Measurements from ENCODE around the gene MRPS7.
A peak's percentile ranks its signal among the peaks of the same experiment; 100 is the strongest.
"Not testable (repeated sequence)": the region's sequence is repeated elsewhere in the genome, so short reads cannot be mapped to it uniquely, and the experiment has no call there.

Gene MRPS7

GRCh38 chr17:75271955-75272847, 10.5 kb downstream of the MRPS7 start:
- ATAC-seq: no peak

- ATAC-seq: no peak
Observed at GRCh38 chr17:75272848-75273184, 11.1 kb downstream of the MRPS7 start.

- no peak for ATAC-seq
Observed at GRCh38 chr17:75273977-75274708, 12.5 kb downstream of the MRPS7 start.

GRCh38 chr17:75277664-75278071, 16.0 kb downstream of the MRPS7 start:
- no peak for ATAC-seq

GRCh38 chr17:75280189-75280588, 18.5 kb downstream of the MRPS7 start:
- ATAC-seq: not testable (repeated sequence)

GRCh38 chr17:75285123-75285522, 23.4 kb downstream of the MRPS7 start:
- ATAC-seq: no peak

GRCh38 chr17:75287221-75287620, 25.5 kb downstream of the MRPS7 start:
- ATAC-seq: no peak

GRCh38 chr17:75288359-75288758, 26.7 kb downstream of the MRPS7 start:
- ATAC-seq: no peak

- peak; percentile 9 to 14 for ATAC-seq
Observed at GRCh38 chr17:75288770-75289114, 27.1 kb downstream of the MRPS7 start.

- ATAC-seq: peak; percentile 95 to 96
Observed at GRCh38 chr17:75289115-75289831, 27.6 kb downstream of the MRPS7 start, which contains the start of gene SLC25A19. Gene SLC25A19, minus strand, starts transcription at chr17:75289433. Its CDS starts 2,669 bp downstream, at chr17:75286764.

- peak; percentile 18 to 24 for ATAC-seq
Observed at GRCh38 chr17:75289832-75290337, 28.2 kb downstream of the MRPS7 start.

GRCh38 chr17:75292810-75293448, 31.2 kb downstream of the MRPS7 start:
- not testable (repeated sequence) for ATAC-seq

GRCh38 chr17:75295201-75296158, 33.8 kb downstream of the MRPS7 start:
- peak; percentile 70 to 73 for ATAC-seq

GRCh38 chr17:75300280-75300679, 38.6 kb downstream of the MRPS7 start:
- no peak for ATAC-seq

- ATAC-seq: no peak
Observed at GRCh38 chr17:75301049-75301448, 39.4 kb downstream of the MRPS7 start.

GRCh38 chr17:75301502-75302206, 40.0 kb downstream of the MRPS7 start:
- no peak for ATAC-seq

- no peak for ATAC-seq
Observed at GRCh38 chr17:75307957-75308731, 46.5 kb downstream of the MRPS7 start.

- no peak for ATAC-seq
Observed at GRCh38 chr17:75308732-75309629, 47.3 kb downstream of the MRPS7 start.
